Common myeloid progenitor, CD34-positive (primary cell): Measurements from ENCODE around the gene KIF16B.

Experiments
- CTCF ChIA-PET: fragments of 350-600 bp; sonication (Branson Sonifier 250); formaldehyde crosslinking; loops from one replicate; lab custom pipeline; 2021; ENCODE audit warnings: antibody characterized with exemption; lab: Charles Lee
- POLR2A ChIA-PET: fragments of 350-600 bp; sonication (Branson Sonifier 250); formaldehyde crosslinking; loops from one replicate; lab custom pipeline; 2021; ENCODE audit warnings: antibody characterized with exemption; lab: Charles Lee
- DNase-seq, 3 donors: peaks; one replicate each; pipeline versions ENCODE4 v3.0.0 to v3.0.0-alpha.2; 2013
- H3K27ac ChIP-seq, 2 experiments: 1 replicate in 1 of 2; 2 replicates in 1 of 2; pipeline ENCODE4 v1.7.0; 2013; ENCODE audit warnings: inconsistent platforms in 2 of 2, low read length in 2 of 2, mild to moderate bottlenecking in 2 of 2, low read depth in 1 of 2, moderate library complexity in 1 of 2; ENCODE audit not compliant: severe bottlenecking in 2 of 2, insufficient read depth in 1 of 2, poor library complexity in 1 of 2
- H3K27me3 ChIP-seq, 5 experiments: replicated peaks in 2 of 5; 1 replicate in 3 of 5; 2 replicates in 2 of 5; pipeline versions ENCODE4 v1.6.1 to v1.7.0; 2013; ENCODE audit warnings: low read length in 4 of 5, mild to moderate bottlenecking in 2 of 5, moderate library complexity in 2 of 5, inconsistent platforms in 1 of 5; ENCODE audit not compliant: insufficient read depth in 5 of 5, control insufficient read depth in 4 of 5
- H3K36me3 ChIP-seq, 4 experiments: 1 replicate in 2 of 4; 2 replicates in 2 of 4; pipeline versions ENCODE4 v1.6.1 to v1.7.0; 2013; ENCODE audit warnings: low read length in 3 of 4, control low read depth in 1 of 4, mild to moderate bottlenecking in 1 of 4; ENCODE audit not compliant: control insufficient read depth in 4 of 4, insufficient read depth in 4 of 4
- H3K4me1 ChIP-seq, 4 experiments: 1 replicate in 3 of 4; 2 replicates in 1 of 4; pipeline versions ENCODE4 v1.6.1 to v1.7.1; 2013; ENCODE audit warnings: low read length in 3 of 4, mild to moderate bottlenecking in 3 of 4, control low read depth in 1 of 4, inconsistent platforms in 1 of 4, moderate library complexity in 1 of 4; ENCODE audit not compliant: control insufficient read depth in 4 of 4, insufficient read depth in 4 of 4; ENCODE audit errors: control extremely low read depth in 1 of 4
- H3K4me3 ChIP-seq, 7 experiments: 1 replicate in 4 of 7; 2 replicates in 3 of 7; pipeline versions ENCODE4 v1.5.1 to v1.7.0; 2013; ENCODE audit warnings: mild to moderate bottlenecking in 7 of 7, low read length in 6 of 7, moderate library complexity in 6 of 7, inconsistent platforms in 2 of 7, low read depth in 2 of 7, control low read depth in 1 of 7; ENCODE audit not compliant: insufficient read depth in 4 of 7, control insufficient read depth in 1 of 7; ENCODE audit errors: extremely low read depth in 1 of 7
- H3K9me3 ChIP-seq, 5 experiments: 1 replicate in 4 of 5; 2 replicates in 1 of 5; pipeline versions ENCODE4 v1.6.1 to v1.7.1; 2013; ENCODE audit warnings: low read length in 4 of 5, mild to moderate bottlenecking in 2 of 5, inconsistent platforms in 1 of 5, low read depth in 1 of 5, moderate library complexity in 1 of 5; ENCODE audit not compliant: control insufficient read depth in 4 of 5, insufficient read depth in 2 of 5; ENCODE audit errors: control extremely low read depth in 1 of 5
- WGBS: methylation state at CpG from one replicate; pipeline ENCODE4 v1.1.5; 2013; ENCODE audit not compliant: insufficient coverage; 5-methylcytosine and 5-hydroxymethylcytosine counted together

KIF16B gene

GRCh38 chr20:16580147-16580546, 6.9 kb upstream of the KIF16B start:
- no peak for DNase-seq
- no peaks in the 10 kb centered on the region for H3K36me3 ChIP-seq

GRCh38 chr20:16576219-16576618, 3.0 kb upstream of the KIF16B start:
- Histone ChIP-seq H3K4me3 (no peak overlapping the region), H3K27me3 (no peaks in the 10 kb centered on the region), H3K9me3 (no peaks in the 10 kb centered on the region), H3K36me3 (no peaks in the 10 kb centered on the region), H3K27ac (no peak overlapping the region), H3K4me1 (peaks cover 5 to 28% (median 18%) of the 10 kb centered on the region in 4 experiments)
- ChIA-PET POLR2A (no interaction called here), CTCF (no interaction called here)
- no peak for DNase-seq
- 95% methylated on average over 8 of the region's 8 CpGs for WGBS

More at GRCh38 chr20:16580147-16580546, 6.9 kb upstream of the KIF16B start:
- H3K9me3 ChIP-seq = no peaks in the 10 kb centered on the region
- 88% methylated on average over 2 of the region's 3 CpGs for WGBS
- no peak overlapping the region for H3K27ac ChIP-seq
- H3K4me1 ChIP-seq = peaks cover 3 to 7% (median 5%) of the 10 kb centered on the region in 4 experiments
- H3K4me3 ChIP-seq = no peak overlapping the region
- CTCF ChIA-PET = no interaction called here
- H3K27me3 ChIP-seq = no peaks in the 10 kb centered on the region
- POLR2A ChIA-PET = no interaction called here

GRCh38 chr20:16575390-16576140, 2.3 kb upstream of the KIF16B start:
- Histone ChIP-seq H3K36me3 (no peaks in the 10 kb centered on the region), H3K4me3 (peak overlapping the region; percentile 30 to 80 (median 70)), H3K4me1 (peaks cover 5 to 28% (median 18%) of the 10 kb centered on the region in 4 experiments), H3K27me3 (no peaks in the 10 kb centered on the region), H3K27ac (no peak overlapping the region), H3K9me3 (no peaks in the 10 kb centered on the region)
- WGBS = 58% methylated on average over 17 of the region's 18 CpGs
- CTCF ChIA-PET = no interaction called here
- POLR2A ChIA-PET = no interaction called here
- peak in 1 of 3 donors; percentile 31 for DNase-seq

- ChIA-PET POLR2A (no interaction called here), CTCF (no interaction called here)
- Histone ChIP-seq H3K4me3 (peak overlapping the region; percentile 30 to 80 (median 70)), H3K27me3 (no peaks in the 10 kb centered on the region), H3K36me3 (no peaks in the 10 kb centered on the region), H3K9me3 (no peaks in the 10 kb centered on the region), H3K4me1 (peaks cover 5 to 28% (median 18%) of the 10 kb centered on the region in 4 experiments), H3K27ac (no peak overlapping the region)
- 5% methylated on average over 31 of the region's 39 CpGs for WGBS
- peak; percentile 73 to 77 (median 74) for DNase-seq
These were observed 1.6 kb upstream of the KIF16B start for GRCh38 chr20:16574656-16575355.

- Histone ChIP-seq H3K27ac (no peak overlapping the region), H3K36me3 (no peaks in the 10 kb centered on the region), H3K4me1 (peaks cover 5 to 37% (median 20%) of the 10 kb centered on the region in 4 experiments), H3K27me3 (no peaks in the 10 kb centered on the region), H3K9me3 (no peaks in the 10 kb centered on the region), H3K4me3 (no peak overlapping the region)
- DNase-seq = no peak
- CTCF ChIA-PET = no interaction called here
- POLR2A ChIA-PET = no interaction called here
- WGBS = 93% methylated on average over 2 of the region's 5 CpGs
These were observed 1.9 kb downstream of the KIF16B start for GRCh38 chr20:16571333-16571732.

- no peaks in the 10 kb centered on the region for H3K9me3 ChIP-seq
- H3K4me1 ChIP-seq = peaks cover 0 to 25% (median 13%) of the 10 kb centered on the region in 4 experiments
- POLR2A ChIA-PET = interaction anchor here (0.6 kb wide), 1 partner anchor 602 kb away, joined by 3 read pairs; no protein-coding TSS in a partner anchor
- peak in 1 of 3 donors; percentile 13 for DNase-seq
- no peaks in the 10 kb centered on the region for H3K27me3 ChIP-seq
- H3K4me3 ChIP-seq = peak overlapping the region in 1 of 7 experiments; percentile 20
- WGBS = 83% methylated on average over 1 of the region's 4 CpGs
- CTCF ChIA-PET = no interaction called here
- H3K36me3 ChIP-seq = no peaks in the 10 kb centered on the region
- no peak overlapping the region for H3K27ac ChIP-seq
These were observed 3.7 kb downstream of the KIF16B start for GRCh38 chr20:16569246-16570153.
